Measurements from ENCODE around the gene TPSAB1. TPM values are rescaled to one million over a fixed set of nuclear protein-coding genes. Genes with fewer than 3 reads are reported as not detected.

TPSAB1 gene
- total RNA-seq, 2 donors from 2014 or later: 12.2 to 48.3 TPM

GRCh38 chr16:1206786-1207185 lies 33.7 kb upstream of the TPSAB1 start:
- intact Hi-C loops (cut with DNase I): no loop called here
- no peak for DNase-seq (ENCODE audit: low spot score)

- intact Hi-C loops (cut with DNase I): no loop called here
- DNase-seq (ENCODE audit: low spot score): no peak
These were observed 32.2 kb upstream of the TPSAB1 start for GRCh38 chr16:1208239-1208830.

- intact Hi-C loops (cut with DNase I): no loop called here
- no peak for DNase-seq (ENCODE audit: low spot score)
These were observed 31.4 kb upstream of the TPSAB1 start for GRCh38 chr16:1209081-1209480.

- intact Hi-C loops (cut with DNase I): no loop called here
- DNase-seq (ENCODE audit: low spot score): no peak
These were observed 30.0 kb upstream of the TPSAB1 start for GRCh38 chr16:1210461-1210860.

DNA sequence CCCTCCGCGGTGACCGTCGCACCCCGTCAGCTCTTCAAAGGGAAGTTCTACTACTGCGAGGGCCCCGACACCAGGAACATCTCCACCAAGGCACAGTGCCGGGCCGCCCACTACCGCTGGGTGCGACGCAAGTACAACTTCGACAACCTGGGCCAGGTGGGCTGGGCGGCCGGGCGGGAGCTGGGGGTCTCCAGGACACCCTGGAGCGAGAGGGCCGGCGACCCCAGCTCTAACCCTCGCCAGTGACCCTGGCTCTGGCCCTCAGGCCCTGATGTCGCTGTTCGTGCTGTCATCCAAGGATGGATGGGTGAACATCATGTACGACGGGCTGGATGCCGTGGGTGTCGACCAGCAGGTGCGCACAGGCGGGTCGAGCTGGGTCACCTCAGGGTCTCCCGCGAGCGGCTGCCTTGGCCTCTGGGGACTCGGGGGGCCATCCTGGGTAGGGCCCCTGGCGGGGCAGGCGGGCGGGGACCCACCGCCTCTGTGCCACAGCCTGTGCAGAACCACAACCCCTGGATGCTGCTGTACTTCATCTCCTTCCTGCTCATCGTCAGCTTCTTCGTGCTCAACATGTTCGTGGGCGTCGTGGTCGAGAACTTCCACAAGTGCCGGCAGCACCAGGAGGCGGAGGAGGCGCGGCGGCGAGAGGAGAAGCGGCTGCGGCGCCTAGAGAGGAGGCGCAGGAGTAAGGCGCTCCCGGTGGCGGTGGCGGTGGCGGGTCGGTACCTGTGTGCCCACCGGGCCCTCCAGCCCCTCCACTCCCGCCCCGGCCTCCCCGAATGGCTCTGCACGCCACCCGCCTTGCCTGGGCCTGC lies 28.8 kb upstream of the TPSAB1 start:
- no peak for DNase-seq (ENCODE audit: low spot score)
- intact Hi-C loops (cut with DNase I): no loop called here

DNA sequence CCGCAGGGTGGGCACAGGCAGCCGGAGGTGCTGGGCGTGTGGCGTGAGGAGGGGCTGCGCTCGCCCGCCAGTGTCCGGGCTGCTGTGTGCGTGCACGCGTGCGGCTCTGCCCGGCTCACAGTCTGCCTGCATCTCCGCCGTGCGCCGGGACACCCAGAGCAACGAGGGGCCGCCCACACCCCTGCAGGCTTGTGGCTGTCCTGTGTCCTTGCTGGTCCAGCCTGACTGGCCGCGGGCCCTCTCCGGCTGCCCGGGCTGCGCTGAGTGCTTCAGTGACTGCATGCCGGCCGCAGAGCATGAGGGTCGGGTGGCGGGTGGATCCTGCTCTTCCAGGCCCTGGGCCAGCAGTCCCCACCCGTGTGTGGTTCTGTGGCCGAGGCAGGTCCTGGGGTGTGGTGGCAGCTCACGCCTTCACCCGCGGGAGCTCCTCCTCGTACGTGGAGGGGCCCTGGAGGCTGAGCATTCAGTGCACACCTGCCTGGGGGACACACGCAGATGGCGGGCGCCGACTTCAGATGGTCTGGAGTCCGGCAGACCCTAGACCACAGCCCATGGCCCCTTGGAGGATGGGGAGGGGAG lies 27.8 kb upstream of the TPSAB1 start:
- DNase-seq (ENCODE audit: low spot score): no peak
- intact Hi-C loops (cut with DNase I): no loop called here

DNA sequence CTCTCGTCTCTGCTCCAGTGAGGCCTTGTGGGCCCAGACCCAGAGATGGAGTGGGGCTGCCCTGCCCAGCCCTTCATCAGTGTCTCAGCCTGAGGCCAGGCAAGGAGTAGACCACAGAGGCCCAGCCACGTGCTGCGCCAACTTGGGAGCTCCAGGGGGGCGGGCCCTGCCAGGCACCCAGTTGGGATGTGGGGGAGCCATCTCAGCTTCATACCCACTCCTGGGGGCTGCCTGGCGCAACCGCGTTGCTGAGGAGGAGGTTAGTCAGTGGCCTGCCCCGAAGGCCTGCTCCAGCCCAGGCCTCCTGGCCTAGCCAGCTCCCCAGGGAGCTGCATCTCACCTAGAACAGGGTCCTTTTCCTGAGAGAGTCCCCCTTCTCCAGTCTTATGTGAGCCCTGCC lies 27.3 kb upstream of the TPSAB1 start:
- intact Hi-C loops (cut with DNase I): no loop called here
- no peak for DNase-seq (ENCODE audit: low spot score)

DNA sequence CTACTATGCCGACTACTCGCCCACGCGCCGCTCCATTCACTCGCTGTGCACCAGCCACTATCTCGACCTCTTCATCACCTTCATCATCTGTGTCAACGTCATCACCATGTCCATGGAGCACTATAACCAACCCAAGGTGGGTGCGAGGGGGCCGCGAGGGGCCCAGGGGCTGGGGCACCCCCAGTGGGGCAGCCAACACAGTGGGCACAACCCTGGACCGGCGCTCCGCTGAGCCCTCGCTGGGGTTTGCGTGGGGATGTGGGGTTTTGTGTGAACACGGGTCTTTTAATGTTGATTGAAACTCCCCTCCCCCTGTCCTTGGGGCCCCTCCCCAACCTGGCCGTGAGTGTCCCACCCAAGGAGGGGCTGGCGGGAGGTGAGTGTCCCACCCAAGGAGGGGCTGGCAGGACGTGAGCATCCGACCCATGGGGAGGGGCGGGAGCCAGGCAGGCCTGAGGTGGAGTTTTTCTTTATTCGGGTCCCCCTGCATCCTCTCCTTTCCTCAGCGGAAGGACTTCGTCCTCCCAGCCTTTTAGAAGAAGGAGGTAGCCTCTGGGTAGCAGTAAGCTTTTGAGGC lies 26.6 kb upstream of the TPSAB1 start:
- intact Hi-C loops (cut with DNase I): no loop called here
- DNase-seq (ENCODE audit: low spot score): no peak

- no peak for DNase-seq (ENCODE audit: low spot score)
- intact Hi-C loops (cut with DNase I): no loop called here
These were observed 25.8 kb upstream of the TPSAB1 start for GRCh38 chr16:1214719-1215118.

DNA sequence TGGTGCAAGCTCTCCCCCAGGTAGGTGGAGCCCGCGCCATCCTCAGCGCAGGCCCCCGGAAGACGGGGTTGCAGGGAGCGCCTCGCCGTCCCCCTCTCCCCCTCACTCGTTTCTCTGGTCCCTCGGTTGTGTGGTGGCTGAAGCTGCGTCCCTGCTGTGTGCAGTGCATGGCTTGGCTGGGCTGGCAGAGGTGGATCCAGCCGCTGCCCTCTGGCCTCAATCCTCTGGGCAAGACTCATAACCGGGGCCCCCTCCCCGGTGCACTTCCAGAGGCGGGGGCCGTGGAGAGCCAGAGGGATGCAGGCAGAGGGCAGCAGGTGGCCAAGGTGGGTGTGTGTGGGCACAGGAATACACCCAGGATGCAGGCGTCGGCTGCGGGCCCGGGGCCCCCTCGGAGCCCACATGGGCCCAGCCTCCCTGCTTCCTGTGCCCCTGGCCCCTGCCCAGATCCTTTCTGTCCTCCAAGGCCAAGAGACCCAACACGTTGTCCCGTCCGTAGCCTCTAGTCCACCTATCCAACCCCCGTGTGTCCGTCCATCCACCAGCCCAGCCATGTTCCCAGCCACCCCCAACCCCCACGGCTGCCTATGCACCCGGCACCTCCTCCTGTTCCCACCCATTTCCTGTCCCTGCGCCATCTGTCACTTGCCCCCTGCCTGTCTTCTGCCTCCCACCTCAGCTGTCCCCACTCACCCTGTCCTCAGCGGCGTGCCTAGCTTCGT lies 24.8 kb upstream of the TPSAB1 start:
- intact Hi-C loops (cut with DNase I): no loop called here

GRCh38 chr16:1216296-1216619 lies 24.2 kb upstream of the TPSAB1 start:
- intact Hi-C loops (cut with DNase I): no loop called here
- DNase-seq (ENCODE audit: low spot score): no peak

More for the DNA sequence above, 24.8 kb upstream of the TPSAB1 start:
- DNase-seq (ENCODE audit: low spot score): no peak

DNA sequence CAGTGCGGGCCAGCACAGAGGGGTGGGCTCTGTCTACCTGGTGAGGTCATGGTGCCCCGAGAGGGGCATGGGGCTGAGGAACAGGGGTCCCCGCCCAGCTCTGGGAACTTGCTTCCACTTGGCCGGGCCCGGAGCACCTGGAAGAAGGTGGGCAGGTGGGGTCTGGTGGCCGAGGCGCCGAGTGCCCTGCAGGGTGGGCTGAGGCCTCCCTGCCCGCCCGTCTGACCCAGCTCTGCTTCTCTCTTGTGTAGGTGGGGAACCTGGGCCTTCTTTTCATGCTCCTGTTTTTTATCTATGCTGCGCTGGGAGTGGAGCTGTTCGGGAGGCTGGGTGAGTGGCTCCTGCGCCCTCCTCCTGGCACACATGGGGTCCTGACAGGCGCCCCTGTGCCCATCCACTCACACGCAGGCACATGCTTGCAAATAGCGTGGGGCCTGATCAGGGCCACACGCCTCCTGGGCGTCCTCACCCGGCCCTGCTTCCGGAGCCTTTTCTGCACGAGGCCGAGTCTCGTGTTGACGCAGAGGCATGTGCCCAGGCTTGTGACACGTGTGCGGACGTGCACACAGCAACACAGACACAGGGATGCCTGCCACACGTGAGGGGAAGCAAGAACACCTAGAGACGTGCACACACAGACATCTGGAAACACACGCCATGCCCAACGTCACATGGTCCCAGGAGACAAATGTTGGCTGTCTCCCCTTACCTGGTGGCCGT lies 23.7 kb upstream of the TPSAB1 start:
- no peak for DNase-seq (ENCODE audit: low spot score)
- intact Hi-C loops (cut with DNase I): no loop called here

DNA sequence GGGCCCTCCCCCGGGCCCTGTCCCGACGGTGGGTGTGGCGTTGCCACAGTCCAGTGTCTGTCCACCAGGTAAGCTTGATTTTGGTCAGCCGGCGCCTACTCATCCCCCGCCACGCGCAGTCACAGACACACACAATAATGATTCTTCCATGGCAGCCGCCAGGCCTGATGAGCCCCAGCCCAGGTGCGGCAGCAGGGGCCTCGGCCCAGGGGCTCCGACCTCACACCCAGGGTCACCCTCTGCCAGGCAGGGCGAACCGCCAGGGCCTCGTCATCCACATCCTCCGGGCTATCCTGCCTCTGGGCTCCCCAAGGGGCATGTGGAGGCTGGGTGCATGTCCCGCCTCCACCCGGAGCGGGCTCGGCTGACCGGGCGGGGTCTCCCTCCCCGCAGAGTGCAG lies 23.0 kb upstream of the TPSAB1 start:
- intact Hi-C loops (cut with DNase I): no loop called here
- no peak for DNase-seq (ENCODE audit: low spot score)

GRCh38 chr16:1218061-1218929 lies 22.2 kb upstream of the TPSAB1 start:
- intact Hi-C loops (cut with DNase I): no loop called here
- no peak for DNase-seq (ENCODE audit: low spot score)

GRCh38 chr16:1218930-1219611 lies 21.4 kb upstream of the TPSAB1 start:
- no peak for DNase-seq (ENCODE audit: low spot score)
- intact Hi-C loops (cut with DNase I): loop anchor here in 1 of 2 donors (1.0 kb wide), 1 partner anchor 455 kb away; no protein-coding TSS in a partner anchor

DNA sequence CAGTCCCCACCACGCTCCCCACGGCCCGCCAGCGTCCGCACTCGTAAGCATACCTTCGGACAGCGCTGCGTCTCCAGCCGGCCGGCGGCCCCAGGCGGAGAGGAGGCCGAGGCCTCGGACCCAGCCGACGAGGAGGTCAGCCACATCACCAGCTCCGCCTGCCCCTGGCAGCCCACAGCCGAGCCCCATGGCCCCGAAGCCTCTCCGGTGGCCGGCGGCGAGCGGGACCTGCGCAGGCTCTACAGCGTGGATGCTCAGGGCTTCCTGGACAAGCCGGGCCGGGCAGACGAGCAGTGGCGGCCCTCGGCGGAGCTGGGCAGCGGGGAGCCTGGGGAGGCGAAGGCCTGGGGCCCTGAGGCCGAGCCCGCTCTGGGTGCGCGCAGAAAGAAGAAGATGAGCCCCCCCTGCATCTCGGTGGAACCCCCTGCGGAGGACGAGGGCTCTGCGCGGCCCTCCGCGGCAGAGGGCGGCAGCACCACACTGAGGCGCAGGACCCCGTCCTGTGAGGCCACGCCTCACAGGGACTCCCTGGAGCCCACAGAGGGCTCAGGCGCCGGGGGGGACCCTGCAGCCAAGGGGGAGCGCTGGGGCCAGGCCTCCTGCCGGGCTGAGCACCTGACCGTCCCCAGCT lies 20.3 kb upstream of the TPSAB1 start:
- DNase-seq (ENCODE audit: low spot score): no peak
- intact Hi-C loops (cut with DNase I): no loop called here

DNA sequence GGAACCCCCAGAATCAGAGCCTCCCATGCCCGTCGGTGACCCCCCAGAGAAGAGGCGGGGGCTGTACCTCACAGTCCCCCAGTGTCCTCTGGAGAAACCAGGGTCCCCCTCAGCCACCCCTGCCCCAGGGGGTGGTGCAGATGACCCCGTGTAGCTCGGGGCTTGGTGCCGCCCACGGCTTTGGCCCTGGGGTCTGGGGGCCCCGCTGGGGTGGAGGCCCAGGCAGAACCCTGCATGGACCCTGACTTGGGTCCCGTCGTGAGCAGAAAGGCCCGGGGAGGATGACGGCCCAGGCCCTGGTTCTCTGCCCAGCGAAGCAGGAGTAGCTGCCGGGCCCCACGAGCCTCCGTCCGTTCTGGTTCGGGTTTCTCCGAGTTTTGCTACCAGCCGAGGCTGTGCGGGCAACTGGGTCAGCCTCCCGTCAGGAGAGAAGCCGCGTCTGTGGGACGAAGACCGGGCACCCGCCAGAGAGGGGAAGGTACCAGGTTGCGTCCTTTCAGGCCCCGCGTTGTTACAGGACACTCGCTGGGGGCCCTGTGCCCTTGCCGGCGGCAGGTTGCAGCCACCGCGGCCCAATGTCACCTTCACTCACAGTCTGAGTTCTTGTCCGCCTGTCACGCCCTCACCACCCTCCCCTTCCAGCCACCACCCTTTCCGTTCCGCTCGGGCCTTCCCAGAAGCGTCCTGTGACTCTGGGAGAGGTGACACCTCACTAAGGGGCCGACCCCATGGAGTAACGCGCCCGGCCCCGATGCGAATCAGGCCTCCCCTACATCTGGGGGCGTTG lies 19.5 kb upstream of the TPSAB1 start:
- no peak for DNase-seq (ENCODE audit: low spot score)
- intact Hi-C loops (cut with DNase I): no loop called here

Data from posterior vena cava (tissue), 2 donors.